SJSA1 (cell line): ENCODE measurements around the gene LRRC49. TPM values are rescaled to one million over a fixed set of nuclear protein-coding genes. Genes with fewer than 3 reads are reported as not detected.
"Not testable (repeated sequence)": the region's sequence is repeated elsewhere in the genome, so short reads cannot be mapped to it uniquely, and the experiment has no call there.

Experiments
- DNase-seq, 2 experiments: peaks; one replicate each; pipeline ENCODE4 v3.0.0-alpha.2; 2015 to 2020; ENCODE audit warnings: low spot score in 2 of 2, low read depth in 1 of 2
- H3K27ac ChIP-seq: fragments of 250-450 bp; sonication (Bioruptor Pico); 2 replicates; pipeline ENCODE4 v1.5.1; 2020; ENCODE audit warnings: mild to moderate bottlenecking, moderate library complexity
- H3K27me3 ChIP-seq: fragments of 250-450 bp; sonication (Bioruptor Pico); replicated peaks from 2 replicates; pipeline ENCODE4 v1.5.1; 2020; ENCODE audit warnings: mild to moderate bottlenecking, moderate library complexity
- H3K36me3 ChIP-seq: fragments of 250-450 bp; sonication (Bioruptor Pico); 2 replicates; pipeline ENCODE4 v1.5.1; 2020; ENCODE audit warnings: mild to moderate bottlenecking
- H3K4me1 ChIP-seq: fragments of 250-450 bp; sonication (Bioruptor Pico); replicated peaks from 2 replicates; pipeline ENCODE4 v1.6.1; 2021; ENCODE audit warnings: mild to moderate bottlenecking
- H3K4me3 ChIP-seq: fragments of 250-450 bp; sonication (Bioruptor Pico); 2 replicates; pipeline ENCODE4 v1.5.1; 2020; ENCODE audit warnings: mild to moderate bottlenecking
- H3K9me3 ChIP-seq: fragments of 250-450 bp; sonication (Bioruptor Pico); replicated peaks from 2 replicates; pipeline ENCODE4 v1.5.1; 2020; ENCODE audit warnings: mild to moderate bottlenecking
- total RNA-seq: library from RNA; depleted of rRNA; stranded (reverse); fragments of >200 nt; shearing (Covaris generic); gene quantifications from 2 replicates; pipeline ENCODE4 v1.2.3, GENCODE V29; 2014

LRRC49 gene
- total RNA-seq, 1 experiment from 2014 or later, result 12.1 TPM

- H3K27ac ChIP-seq, H3K9me3 ChIP-seq, H3K27me3 ChIP-seq, H3K36me3 ChIP-seq, H3K4me3 ChIP-seq, DNase-seq: not testable (repeated sequence)
- peaks cover 54% of the 10 kb centered on the region for H3K4me1 ChIP-seq
Measured at GRCh38 chr15:70858614-70859321, 33.9 kb upstream of the LRRC49 start.

DNA sequence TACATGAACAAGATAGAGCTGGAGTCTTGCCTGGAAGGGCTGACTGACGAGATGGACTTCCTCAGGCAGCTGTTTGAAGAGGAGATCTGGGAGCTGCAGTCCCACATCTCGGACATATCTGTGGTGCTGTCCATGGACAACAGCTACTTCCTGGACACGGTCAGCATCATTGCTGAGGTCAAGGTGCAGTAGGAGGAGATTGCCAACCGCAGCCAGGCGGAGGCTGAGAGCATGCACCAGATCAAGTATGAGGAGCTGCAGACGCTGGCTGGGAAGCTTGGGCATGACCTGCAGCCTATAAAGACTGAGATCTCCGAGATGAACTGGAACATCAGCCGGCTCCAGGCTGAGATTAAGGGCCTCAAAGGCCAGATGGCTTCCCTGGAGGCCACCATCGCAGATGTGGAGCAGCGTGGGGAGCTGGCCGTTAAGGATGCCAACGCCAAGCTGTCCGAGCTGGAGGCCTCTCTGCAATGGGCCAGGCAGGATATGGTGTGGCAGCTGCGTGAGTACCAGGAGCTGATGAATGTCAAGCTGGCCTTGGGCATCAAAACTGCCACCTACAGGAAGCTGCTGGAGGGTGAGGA lies 33.2 kb upstream of the LRRC49 start:
- H3K9me3 ChIP-seq, result no peaks in the 10 kb centered on the region

DNA sequence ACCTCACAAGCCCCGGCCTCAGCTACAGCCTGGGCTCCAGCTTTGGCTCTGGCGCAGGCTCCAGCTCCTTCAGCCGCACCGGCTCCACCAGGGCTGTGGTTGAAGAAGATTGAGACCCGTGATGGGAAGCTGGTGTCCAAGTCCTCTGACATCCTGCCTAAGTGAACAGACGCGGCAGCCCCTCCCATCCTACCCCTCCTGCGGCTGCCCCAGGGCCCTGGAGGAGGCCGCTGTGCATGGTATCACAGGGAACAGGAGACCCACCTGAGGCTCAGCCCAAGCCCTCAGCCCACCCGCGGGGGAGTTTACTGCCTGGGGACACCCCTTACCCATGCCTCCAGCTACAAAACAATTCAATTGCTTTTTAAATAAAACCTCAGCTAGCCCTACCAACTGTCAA lies 32.6 kb upstream of the LRRC49 start:
- Histone ChIP-seq H3K9me3 (no peaks in the 10 kb centered on the region), H3K27me3 (no peaks in the 10 kb centered on the region)
- no peak for DNase-seq

More for the DNA sequence above, 33.2 kb upstream of the LRRC49 start:
- H3K36me3 ChIP-seq, result no peaks in the 10 kb centered on the region
- no peaks in the 10 kb centered on the region for H3K27me3 ChIP-seq
- H3K27ac ChIP-seq, result no peak overlapping the region
- no peak for DNase-seq
- no peak overlapping the region for H3K4me3 ChIP-seq
- peaks cover 56% of the 10 kb centered on the region for H3K4me1 ChIP-seq

DNA sequence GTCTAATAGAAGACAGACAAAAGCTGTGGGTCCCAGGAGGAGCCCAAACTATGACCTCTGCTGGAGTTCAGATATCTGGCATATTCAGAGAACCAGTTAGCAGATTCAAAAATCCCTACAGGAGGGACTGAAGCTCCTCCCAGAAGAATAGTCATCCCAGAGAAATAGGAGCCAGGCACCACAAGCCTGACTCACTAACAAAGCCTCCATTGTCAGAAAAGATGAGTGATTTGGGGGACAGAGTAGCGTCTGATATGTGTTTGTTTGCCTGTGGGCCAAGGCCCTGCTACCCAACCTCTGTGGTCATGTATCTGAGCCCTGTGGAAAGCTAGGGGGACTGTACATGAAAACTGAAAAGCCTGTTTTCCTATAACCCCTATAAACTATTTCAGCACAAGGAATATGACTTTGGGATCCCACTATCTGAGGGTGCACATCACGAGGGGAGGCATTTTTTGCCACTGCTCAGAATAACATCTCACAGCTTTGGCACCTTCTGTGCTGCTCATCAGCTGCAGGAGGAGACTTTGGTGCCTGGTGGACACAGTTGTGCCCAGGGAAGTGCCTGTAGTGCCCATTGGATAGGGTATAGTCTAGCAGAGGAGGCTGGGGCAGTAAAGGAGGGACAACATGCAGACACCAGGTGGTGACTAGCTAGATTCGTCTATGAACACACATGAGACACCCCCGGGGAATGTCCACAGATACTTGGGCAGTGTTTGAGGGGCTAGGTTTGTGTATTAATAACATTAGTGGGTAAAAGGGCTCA lies 29.0 kb upstream of the LRRC49 start:
- H3K27ac ChIP-seq, result peak overlapping the region; percentile 59
- no peaks in the 10 kb centered on the region for H3K36me3 ChIP-seq
- no peaks in the 10 kb centered on the region for H3K27me3 ChIP-seq
- H3K4me1 ChIP-seq, result peaks cover 38% of the 10 kb centered on the region
- H3K4me3 ChIP-seq, result no peak overlapping the region
- no peaks in the 10 kb centered on the region for H3K9me3 ChIP-seq
- DNase-seq, result peak; percentile 78 to 83

More for the DNA sequence above, 32.6 kb upstream of the LRRC49 start:
- H3K27ac ChIP-seq, result no peak overlapping the region
- H3K4me3 ChIP-seq, result no peak overlapping the region
- no peaks in the 10 kb centered on the region for H3K36me3 ChIP-seq
- H3K4me1 ChIP-seq, result peaks cover 52% of the 10 kb centered on the region

DNA sequence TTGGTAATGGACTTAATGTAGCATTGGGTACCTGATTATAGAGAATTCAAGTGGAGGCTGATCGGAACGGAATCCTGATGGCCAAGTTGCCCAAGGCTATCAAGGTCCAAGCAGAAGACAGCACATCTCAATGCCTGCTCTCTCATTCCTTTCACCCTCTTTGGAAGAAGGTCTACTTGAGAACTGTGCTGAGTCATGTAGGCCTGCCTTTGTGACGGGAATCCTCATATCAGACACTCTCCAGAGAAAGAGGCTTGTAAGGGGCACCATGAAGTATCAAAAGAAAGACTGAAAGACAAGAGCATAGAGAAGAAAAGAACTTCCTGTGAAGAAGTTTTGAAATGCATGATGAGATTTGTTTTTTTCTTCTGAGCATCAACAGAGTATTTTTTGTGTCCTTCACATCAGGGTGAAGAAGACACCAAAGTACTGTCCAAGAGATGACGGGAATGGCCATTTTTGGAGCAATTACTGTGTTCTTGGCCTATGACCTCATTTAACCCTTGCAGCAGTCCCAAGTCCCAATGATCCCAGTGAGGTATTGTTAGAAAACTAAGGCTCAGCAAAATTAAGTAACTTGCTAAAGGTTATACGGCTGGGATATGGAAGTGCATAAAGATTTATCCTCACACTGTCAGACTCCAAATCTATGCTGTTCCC lies 25.5 kb upstream of the LRRC49 start:
- H3K36me3 ChIP-seq, result no peaks in the 10 kb centered on the region
- H3K4me3 ChIP-seq, result no peak overlapping the region
- H3K4me1 ChIP-seq, result peaks cover 60% of the 10 kb centered on the region
- DNase-seq, result no peak
- no peak overlapping the region for H3K27ac ChIP-seq
- no peaks in the 10 kb centered on the region for H3K27me3 ChIP-seq
- no peaks in the 10 kb centered on the region for H3K9me3 ChIP-seq

DNA sequence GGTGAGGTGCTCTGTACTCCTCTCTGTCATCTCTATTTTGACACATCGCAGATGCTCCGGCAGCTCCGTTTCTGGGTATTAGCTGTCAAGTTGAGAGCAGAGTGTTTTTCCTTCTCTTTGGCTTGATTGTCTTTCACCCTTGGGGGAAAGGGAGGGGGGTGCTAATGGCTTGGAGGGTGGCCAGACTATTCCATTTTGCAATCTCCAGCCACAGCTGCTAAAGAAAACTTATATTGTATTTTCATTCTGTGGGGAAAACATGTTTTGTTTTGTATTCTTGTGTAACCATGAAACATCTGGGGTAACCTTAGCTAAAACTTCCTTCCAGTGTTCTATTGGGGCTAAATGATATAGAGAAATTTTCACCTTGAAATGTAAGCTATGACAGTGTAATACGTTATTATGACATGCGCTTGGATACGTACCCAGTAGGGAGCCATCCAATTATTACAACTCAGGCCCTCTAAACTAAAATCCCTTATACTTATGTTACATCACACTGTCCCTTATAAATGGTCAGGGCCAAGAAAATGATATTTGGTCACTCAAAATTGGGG lies 24.6 kb upstream of the LRRC49 start:
- Histone ChIP-seq H3K4me3 (no peak overlapping the region), H3K9me3 (no peaks in the 10 kb centered on the region), H3K4me1 (peaks cover 56% of the 10 kb centered on the region), H3K27ac (peak overlapping the region; percentile 10; the same call in 1 of the 2 replicates), H3K36me3 (no peaks in the 10 kb centered on the region), H3K27me3 (no peaks in the 10 kb centered on the region)
- no peak for DNase-seq

- DNase-seq, result peak in 1 of 2 experiments; percentile 56
- no peaks in the 10 kb centered on the region for H3K36me3 ChIP-seq
- no peak overlapping the region for H3K4me3 ChIP-seq
- no peaks in the 10 kb centered on the region for H3K9me3 ChIP-seq
- H3K4me1 ChIP-seq, result peaks cover 42% of the 10 kb centered on the region
- H3K27ac ChIP-seq, result peak overlapping the region; percentile 49; the same call in 1 of the 2 replicates
- no peaks in the 10 kb centered on the region for H3K27me3 ChIP-seq
Measured at GRCh38 chr15:70869346-70869745, 23.3 kb upstream of the LRRC49 start.

DNA sequence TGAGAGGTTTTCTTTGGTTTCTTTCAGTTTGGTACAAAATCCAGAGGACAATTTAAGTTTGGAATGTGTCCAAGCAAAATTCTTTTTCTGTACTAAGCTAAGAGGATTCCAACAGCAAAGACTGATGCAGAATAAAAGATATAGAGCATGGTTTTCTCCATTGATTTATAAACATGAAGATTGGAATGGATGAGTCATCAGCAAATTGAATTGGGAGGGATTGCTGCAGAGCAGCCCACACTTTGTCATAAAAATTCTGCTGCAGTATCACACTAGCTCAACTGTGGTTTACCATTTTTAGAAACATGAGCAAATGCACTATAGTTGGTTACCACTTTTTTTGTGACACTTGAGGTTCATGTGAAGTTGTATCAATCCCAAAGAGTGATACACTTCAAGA lies 22.6 kb upstream of the LRRC49 start:
- Histone ChIP-seq H3K36me3 (no peaks in the 10 kb centered on the region), H3K27ac (peak overlapping the region; percentile 49), H3K9me3 (no peaks in the 10 kb centered on the region), H3K27me3 (no peaks in the 10 kb centered on the region), H3K4me1 (peaks cover 43% of the 10 kb centered on the region), H3K4me3 (no peak overlapping the region)
- DNase-seq, result peak; percentile 46 to 77

DNA sequence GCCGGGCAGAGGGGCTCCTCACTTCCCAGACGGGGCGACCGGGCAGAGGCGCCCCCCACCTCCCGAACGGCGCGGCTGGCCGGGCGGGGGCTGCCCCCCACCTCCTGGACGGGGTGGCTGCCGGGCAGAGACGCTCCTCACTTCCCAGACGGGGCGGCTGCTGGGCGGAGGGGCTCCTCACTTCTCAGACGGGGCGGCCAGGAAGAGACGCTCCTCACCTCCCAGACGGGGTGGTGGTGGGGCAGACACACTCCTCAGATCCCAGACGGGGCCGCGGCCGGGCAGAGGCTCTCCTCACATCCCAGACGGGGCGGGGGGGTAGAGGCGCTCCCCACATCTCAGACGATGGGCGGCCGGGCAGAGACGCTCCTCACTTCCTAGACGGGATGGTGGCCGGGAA lies 21.1 kb upstream of the LRRC49 start:
- not testable (repeated sequence) for H3K27me3 ChIP-seq, H3K36me3 ChIP-seq, H3K4me3 ChIP-seq, H3K9me3 ChIP-seq, H3K27ac ChIP-seq
- peak in 1 of 2 experiments; percentile 41 for DNase-seq
- peaks cover 45% of the 10 kb centered on the region for H3K4me1 ChIP-seq

- peaks cover 30% of the 10 kb centered on the region for H3K4me1 ChIP-seq
- H3K9me3 ChIP-seq, result no peaks in the 10 kb centered on the region
Measured at GRCh38 chr15:70873232-70874054, 19.2 kb upstream of the LRRC49 start.

DNA sequence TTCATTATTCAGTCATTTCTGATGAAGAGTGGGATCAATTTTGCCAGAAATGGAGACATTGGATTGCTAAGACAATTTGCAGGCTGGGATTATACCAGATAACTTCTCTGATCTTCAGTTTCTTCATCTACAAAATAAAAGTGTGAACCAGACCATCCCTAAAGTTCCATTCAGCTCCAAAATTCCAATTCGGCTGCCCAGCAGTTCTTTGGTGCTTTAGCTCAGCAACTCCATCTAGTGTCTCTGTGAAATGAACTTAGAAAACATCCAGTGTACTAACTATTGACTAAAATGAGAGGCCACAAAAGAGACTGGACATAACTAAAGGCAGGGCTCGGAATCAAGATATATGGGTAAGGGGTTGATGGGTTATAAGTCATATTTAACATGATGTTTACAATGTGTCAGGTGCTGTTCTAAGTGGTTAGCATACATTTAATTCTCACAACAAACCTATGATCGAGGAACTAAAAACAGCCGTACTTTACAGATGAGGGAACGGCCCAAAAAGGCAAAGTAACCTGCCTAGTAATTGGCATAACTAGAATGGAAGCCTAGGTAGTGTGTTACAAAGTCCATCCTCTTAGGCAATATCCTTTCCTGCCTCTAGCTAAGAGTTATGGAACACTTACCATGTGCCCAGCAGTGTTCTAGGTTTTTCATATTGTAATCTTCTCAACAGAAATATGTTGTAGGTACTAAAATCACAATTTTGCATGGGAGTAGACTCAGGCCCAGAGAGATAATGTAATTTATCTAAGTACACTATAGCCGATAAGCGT lies 17.4 kb upstream of the LRRC49 start:
- Histone ChIP-seq H3K4me3 (no peak overlapping the region), H3K27ac (no peak overlapping the region), H3K27me3 (no peaks in the 10 kb centered on the region), H3K4me1 (peaks cover 17% of the 10 kb centered on the region), H3K9me3 (no peaks in the 10 kb centered on the region), H3K36me3 (no peaks in the 10 kb centered on the region)
- DNase-seq, result peak in 1 of 2 experiments; percentile 37

More at GRCh38 chr15:70873232-70874054, 19.2 kb upstream of the LRRC49 start:
- Histone ChIP-seq H3K27me3 (no peaks in the 10 kb centered on the region), H3K36me3 (no peaks in the 10 kb centered on the region), H3K4me3 (no peak overlapping the region), H3K27ac (no peak overlapping the region)
- no peak for DNase-seq

- no peak overlapping the region for H3K4me3 ChIP-seq
- no peaks in the 10 kb centered on the region for H3K36me3 ChIP-seq
- H3K4me1 ChIP-seq, result peaks cover 10% of the 10 kb centered on the region
- DNase-seq, result no peak
- no peaks in the 10 kb centered on the region for H3K9me3 ChIP-seq
- H3K27me3 ChIP-seq, result no peaks in the 10 kb centered on the region
- no peak overlapping the region for H3K27ac ChIP-seq
Measured at GRCh38 chr15:70876011-70876410, 16.6 kb upstream of the LRRC49 start.
